ENCODE measurements around the gene BMPR1A.

- TF ChIP-seq, protein P1, sequence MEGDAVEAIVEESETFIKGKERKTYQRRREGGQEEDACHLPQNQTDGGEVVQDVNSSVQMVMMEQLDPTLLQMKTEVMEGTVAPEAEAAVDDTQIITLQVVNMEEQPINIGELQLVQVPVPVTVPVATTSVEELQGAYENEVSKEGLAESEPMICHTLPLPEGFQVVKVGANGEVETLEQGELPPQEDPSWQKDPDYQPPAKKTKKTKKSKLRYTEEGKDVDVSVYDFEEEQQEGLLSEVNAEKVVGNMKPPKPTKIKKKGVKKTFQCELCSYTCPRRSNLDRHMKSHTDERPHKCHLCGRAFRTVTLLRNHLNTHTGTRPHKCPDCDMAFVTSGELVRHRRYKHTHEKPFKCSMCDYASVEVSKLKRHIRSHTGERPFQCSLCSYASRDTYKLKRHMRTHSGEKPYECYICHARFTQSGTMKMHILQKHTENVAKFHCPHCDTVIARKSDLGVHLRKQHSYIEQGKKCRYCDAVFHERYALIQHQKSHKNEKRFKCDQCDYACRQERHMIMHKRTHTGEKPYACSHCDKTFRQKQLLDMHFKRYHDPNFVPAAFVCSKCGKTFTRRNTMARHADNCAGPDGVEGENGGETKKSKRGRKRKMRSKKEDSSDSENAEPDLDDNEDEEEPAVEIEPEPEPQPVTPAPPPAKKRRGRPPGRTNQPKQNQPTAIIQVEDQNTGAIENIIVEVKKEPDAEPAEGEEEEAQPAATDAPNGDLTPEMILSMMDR (IDR thresholded peaks at IDR 0.05) = no peak
- TF ChIP-seq POLR2A (IDR thresholded peaks at IDR 0.05) = no peak
These were observed 201.2 kb downstream of the BMPR1A start, which contains the start of gene MMRN2 for GRCh38 chr10:86957471-86958115.
